Measurements from ENCODE around the gene ARHGAP26.

- TF ChIP-seq CTCF (IDR thresholded peaks at IDR 0.05) (no peak), EP300 (IDR thresholded peaks at IDR 0.05; ENCODE audit: low read depth) (no peak), POLR2A (IDR thresholded peaks at IDR 0.05) (no peak)
Measured at GRCh38 chr5:143117821-143118220, 347.6 kb downstream of the ARHGAP26 start.
